Right lobe of liver (tissue), 4 donors: ENCODE data around the gene LCP2.

Experiments
- POLR2A ChIP-seq: fragments of 450-650 bp; IDR thresholded peaks from one replicate; pipeline ENCODE4 v1.6.1; 2017; ENCODE audit warnings: antibody characterized with exemption, mild to moderate bottlenecking
- TF ChIP-seq, protein P1 (sequence below), 4 donors: fragments of 200-600 bp in 3 of 4; fragments of 450-650 bp in 1 of 4; IDR thresholded peaks; one replicate each; pipeline versions ENCODE4 v1.5.1 to v1.8.0; 2016 to 2022; ENCODE audit warnings: antibody characterized with exemption in 4 of 4, mild to moderate bottlenecking in 2 of 4
- donor health status: DM: no; HTN: no; CAD: no.
- donor health status: DM: no; HTN: no; CAD: no.
- donor health status: DM: no; HTN: yes; CAD: no.

DNA sequence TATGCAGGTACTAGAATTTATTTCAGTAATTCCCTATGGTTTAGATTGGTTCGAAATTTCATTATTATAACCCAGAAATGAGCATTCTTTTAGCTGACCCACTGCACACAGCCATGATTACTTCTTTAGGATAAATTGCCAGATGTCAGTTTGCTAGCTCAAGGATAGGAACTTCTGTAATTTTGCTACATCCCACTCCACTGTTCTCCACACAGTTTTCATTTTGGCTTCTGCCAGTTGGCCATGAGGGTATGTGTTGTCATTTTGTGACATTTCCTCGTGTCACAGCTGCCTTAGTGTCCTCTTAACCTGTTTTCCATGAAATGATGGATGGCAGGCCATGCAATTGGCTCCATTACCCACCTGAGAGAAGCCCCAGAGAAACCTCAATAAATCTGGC, 16.2 kb upstream of the LCP2 start:
- TF ChIP-seq, protein P1, sequence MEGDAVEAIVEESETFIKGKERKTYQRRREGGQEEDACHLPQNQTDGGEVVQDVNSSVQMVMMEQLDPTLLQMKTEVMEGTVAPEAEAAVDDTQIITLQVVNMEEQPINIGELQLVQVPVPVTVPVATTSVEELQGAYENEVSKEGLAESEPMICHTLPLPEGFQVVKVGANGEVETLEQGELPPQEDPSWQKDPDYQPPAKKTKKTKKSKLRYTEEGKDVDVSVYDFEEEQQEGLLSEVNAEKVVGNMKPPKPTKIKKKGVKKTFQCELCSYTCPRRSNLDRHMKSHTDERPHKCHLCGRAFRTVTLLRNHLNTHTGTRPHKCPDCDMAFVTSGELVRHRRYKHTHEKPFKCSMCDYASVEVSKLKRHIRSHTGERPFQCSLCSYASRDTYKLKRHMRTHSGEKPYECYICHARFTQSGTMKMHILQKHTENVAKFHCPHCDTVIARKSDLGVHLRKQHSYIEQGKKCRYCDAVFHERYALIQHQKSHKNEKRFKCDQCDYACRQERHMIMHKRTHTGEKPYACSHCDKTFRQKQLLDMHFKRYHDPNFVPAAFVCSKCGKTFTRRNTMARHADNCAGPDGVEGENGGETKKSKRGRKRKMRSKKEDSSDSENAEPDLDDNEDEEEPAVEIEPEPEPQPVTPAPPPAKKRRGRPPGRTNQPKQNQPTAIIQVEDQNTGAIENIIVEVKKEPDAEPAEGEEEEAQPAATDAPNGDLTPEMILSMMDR (IDR thresholded peaks at IDR 0.05): no peak
- TF ChIP-seq POLR2A: no peak
